ENCODE data around the gene SLC7A4.
"Not testable (repeated sequence)": the region's sequence is repeated elsewhere in the genome, so short reads cannot be mapped to it uniquely, and the experiment has no call there.

The SLC7A4 gene

DNA sequence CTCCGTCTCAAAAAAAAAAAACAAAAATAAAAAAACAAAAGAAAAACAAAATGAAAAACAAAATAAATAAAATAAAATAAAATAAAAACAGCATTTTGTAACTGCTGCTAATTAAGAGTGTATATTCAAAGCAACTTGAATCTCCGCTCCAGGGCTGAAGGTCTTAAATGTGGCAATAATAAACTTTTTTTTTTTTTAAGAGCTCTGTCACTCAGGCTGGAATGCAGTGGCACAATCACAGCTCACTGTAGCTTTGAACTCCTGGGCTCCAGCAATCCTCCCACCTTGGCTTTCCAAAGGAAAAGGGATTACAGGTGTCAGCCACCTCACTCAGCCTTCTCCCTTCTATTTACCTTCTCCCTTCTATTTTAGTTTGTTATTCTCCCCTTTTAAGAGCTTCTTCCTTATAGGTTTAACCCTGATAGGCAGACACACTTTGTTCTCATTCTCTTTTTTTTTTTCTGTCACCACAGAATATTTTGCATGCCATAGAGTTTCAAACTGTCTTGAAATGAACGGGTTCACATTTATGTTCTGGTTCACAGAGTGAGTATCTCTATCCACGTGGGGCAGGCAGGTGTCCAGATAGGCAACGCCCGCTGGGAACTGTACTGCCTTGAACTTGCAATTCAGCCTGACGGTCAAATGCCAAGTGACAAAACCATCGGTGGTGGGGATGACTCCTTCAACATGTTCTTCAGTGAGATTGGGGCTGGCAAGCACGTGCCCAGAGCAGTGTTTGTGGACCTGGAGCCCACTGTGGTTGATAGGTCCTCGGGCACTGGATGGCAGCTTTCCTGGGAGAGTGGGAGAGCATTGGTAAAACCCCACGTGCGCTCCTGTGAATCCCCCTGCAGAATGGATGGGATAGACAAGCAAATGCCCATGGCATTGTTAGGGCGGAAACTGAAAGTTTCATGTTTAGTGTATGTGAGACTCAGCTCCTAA, 32.8 kb upstream of the SLC7A4 start:
- no peak for DNase-seq (ENCODE audit: low read depth)

DNA sequence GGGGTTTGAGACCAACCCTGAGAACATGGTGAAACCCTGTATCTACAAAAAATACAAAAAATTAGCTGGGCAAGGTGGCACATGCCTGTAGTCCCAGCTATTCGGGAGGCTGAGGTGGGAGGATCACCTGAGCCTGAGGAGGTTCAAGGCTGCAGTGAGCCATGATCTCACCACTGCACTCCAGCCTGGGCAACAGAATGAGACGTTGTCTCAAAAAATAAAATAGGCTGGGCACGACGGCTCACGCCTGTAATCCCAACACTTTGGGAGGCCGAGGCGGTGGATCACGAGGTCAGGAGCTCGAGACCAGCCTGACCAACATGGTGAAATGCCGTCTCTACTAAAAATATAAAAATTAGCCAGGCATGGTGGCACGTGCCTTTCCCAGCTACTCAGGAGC, 32.1 kb upstream of the SLC7A4 start:
- DNase-seq (ENCODE audit: low read depth) = not testable (repeated sequence)

DNA sequence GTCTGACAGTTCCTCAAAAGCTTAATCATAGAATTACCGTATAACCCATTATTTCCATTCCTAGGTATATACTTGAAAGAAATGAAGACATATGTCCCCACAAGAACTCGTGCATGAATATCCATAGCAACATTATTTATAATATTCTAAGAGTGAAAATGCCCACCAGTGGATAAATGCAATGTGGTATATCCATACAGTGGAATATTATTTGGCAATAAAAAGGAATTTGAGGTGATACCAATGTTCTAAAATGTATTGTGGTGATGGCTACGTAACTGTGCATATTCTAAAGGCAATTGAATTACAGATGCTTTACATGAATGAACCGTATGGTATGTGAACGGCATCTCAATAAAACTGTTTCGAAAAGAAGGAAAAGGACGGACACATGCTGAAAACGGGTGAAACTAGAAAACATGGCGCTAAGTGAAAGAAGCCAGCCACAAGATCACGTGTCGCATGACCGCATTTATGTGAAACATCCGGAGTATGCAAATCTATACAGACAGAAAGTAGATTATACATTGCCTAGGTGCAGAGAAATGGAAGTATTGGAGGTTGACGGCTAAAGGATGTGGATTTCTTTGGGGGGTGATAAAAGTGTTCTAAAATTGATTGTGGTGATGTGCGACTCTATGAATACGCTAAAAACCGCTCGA, 29.4 kb upstream of the SLC7A4 start:
- DNase-seq (ENCODE audit: low read depth) = not testable (repeated sequence)

- not testable (repeated sequence) for DNase-seq (ENCODE audit: low read depth)
Observed at GRCh38 chr22:21060363-21060762, 28.0 kb upstream of the SLC7A4 start.

- no peak for DNase-seq (ENCODE audit: low read depth)
Observed at GRCh38 chr22:21055880-21056319, 23.5 kb upstream of the SLC7A4 start.

- no peak for DNase-seq (ENCODE audit: low read depth)
Observed at GRCh38 chr22:21055564-21055834, 23.1 kb upstream of the SLC7A4 start.

DNA sequence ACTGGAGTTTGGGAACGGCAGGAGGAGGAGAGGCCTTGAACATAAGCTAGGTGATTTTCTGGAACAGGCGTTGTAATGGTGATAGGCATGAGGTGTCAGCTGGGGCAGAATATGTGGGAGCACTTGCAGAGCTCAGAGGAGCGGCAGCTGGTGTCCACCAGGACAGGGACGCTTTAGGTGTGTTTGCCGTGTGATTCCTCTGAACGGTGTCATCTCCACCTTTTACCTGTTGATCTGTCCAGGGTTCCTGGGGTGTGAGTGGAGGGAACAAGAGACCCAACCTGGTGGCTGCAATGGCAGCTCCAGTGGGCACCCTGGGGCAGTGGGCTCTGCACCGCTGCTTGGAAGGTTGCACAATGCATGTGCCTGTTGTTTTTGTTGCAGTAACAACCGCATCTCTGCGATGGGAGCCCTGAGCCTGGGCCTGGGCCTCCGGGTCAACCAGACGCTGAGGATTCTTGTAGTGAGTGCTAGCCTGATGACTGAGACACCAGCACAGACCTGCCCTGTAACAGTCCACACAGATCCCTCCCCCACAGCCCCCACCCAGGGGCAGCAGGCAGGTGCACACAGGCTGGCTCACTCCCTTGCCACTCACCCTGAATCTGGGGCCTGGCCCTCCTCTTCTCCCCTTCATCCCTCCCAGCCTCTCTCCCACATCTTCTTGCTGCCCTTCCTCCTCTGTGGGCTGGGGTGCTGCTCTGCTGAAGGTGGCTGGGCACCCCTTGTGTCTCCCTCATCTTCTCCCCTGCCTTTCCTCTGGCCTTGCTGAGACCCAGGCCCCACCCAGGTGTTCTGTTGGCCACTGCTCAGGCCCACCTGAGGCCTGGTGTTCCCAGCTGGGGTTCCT, 22.6 kb upstream of the SLC7A4 start:
- DNase-seq (ENCODE audit: low read depth) = no peak

DNA sequence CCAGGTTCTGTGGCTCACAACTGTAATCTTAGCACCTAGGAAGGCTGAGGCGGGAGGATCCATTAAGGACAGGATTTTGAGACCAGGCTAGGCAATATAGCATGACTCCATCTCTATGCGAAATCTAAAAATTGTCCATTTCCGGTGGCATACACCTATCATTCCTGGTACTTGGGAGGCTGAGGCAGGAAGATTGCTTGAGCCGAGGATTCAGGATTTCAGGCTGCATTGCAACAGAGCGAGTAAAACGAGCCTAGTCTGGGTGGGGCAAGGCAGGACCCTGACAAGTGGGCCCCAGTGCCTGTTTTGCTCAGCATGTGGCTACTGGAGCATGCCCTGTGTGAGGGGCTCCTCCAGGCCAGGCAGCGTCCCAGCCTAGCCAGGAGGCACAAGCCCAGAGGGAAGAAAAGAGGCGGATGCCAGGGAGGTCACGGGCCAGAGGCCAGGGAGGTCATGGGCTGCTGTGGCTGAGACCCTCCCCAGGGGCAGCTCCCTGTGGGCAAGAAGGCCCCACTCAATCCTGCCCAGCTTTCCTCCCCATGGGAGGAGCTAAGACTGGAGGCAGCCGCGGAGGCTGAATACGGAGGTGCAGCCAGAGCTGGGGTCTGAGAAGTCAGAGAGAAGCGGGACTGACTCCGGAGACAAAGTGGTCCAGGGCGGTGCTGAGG, 21.8 kb upstream of the SLC7A4 start:
- DNase-seq (ENCODE audit: low read depth) = no peak

- DNase-seq (ENCODE audit: low read depth) = no peak
Observed at GRCh38 chr22:21052715-21053459, 20.5 kb upstream of the SLC7A4 start.

DNA sequence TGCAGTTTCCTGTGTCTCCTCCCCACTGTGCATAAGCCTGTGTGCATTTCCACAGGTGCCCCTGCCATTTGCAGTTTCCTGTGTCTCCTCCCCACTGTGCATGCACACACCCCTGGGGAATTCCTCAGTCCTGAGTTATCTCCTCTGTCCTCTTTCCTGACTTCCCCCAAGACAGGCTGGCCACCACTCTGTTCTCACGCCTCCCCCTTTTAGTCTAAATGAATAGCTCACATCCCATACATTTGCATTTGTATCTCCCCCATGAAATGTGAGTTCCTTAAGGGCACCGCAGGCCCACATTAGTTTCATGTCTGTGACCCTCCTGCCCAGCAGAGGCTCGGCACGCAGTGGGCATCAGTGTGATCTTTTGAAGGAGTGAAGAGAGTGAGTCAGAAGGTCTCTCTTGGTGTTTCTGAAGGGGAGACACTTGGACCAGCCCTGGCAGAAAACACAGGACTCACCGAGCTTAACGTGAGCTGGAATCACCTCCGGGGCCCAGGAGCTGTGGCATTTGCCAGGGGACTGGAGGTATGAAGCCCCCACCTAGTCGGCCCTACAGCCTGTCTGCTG, 19.6 kb upstream of the SLC7A4 start:
- DNase-seq (ENCODE audit: low read depth) = no peak

- DNase-seq (ENCODE audit: low read depth) = no peak
Observed at GRCh38 chr22:21051145-21051830, 18.9 kb upstream of the SLC7A4 start.

DNA sequence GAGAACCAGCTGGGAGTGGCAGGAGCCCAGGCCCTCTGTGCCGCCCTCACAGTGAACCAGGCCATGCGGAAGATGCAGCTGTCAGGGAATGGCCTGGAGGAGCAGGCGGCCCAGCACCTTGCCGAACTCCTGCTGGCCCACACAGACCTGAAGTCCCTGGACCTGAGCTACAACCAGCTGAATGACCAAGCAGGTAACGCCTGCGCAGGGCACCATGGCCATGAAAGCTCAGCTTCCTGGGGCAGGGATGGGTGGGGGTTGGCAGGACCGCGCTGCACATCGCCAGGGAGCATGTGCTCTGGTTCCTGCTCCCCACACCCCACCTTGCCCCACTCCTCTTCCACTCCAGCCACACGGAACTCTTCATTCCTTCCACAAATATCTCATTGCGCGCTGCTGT, 16.6 kb upstream of the SLC7A4 start:
- not testable (repeated sequence) for DNase-seq (ENCODE audit: low read depth)

DNA sequence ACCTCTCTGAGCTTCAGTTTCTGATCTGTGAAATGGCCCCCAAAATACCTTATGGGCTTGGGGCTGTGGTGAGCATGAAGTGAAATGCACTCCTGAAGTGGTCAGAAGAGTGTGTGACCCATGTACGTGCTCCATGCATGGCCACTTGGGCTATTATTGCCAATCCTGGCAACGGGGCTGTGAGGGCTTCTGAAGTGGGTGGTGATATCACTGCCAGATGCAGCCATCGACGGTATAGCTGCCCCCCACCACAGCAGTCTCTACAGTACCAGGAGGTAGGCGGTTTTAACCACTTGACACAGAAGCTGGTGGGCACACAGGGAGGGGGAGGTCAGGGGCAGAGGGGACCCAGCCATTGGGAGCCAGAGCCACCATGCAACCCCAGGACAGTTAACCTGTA, 16.1 kb upstream of the SLC7A4 start:
- DNase-seq (ENCODE audit: low read depth) = not testable (repeated sequence)

GRCh38 chr22:21047730-21048129, 15.4 kb upstream of the SLC7A4 start:
- DNase-seq (ENCODE audit: low read depth) = no peak

DNA sequence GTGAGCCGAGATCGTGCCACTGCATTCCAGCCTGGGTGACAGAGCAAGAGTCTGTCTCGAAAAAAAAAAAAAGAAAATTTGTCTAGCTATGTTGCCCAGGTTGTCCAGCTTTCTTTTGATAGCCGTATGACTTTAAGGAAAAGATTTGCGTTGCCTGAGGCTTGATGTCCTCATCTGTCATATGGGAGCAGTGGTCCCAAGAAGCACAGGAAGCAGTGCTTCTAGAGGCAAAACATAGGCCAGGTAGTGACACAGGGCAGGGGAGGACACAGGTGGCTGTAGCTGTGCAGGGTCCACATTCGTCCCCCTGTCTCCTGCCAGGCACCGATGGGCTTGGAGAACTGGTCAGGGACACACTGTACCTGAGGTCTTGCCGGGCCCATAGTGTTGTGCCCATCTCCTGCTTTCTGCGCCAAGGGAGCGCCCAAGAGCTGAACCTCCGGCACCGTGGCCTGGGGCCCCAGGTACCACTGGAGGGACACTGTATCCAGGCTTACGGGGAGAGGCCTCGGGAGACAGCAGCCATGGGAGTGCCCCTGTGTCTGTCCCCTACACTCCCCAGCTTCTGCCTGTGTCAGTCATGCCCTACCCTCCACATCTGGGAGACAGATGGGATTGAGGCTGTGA, 14.8 kb upstream of the SLC7A4 start:
- no peak for DNase-seq (ENCODE audit: low read depth)

GRCh38 chr22:21045585-21046294, 13.4 kb upstream of the SLC7A4 start, which contains the start of gene LRRC74B:
TSS of gene LRRC74B (plus strand) at chr22:21045946. CDS start at chr22:21045987, 41 bp downstream.
- DNase-seq (ENCODE audit: low read depth) = peak; percentile 46

DNA sequence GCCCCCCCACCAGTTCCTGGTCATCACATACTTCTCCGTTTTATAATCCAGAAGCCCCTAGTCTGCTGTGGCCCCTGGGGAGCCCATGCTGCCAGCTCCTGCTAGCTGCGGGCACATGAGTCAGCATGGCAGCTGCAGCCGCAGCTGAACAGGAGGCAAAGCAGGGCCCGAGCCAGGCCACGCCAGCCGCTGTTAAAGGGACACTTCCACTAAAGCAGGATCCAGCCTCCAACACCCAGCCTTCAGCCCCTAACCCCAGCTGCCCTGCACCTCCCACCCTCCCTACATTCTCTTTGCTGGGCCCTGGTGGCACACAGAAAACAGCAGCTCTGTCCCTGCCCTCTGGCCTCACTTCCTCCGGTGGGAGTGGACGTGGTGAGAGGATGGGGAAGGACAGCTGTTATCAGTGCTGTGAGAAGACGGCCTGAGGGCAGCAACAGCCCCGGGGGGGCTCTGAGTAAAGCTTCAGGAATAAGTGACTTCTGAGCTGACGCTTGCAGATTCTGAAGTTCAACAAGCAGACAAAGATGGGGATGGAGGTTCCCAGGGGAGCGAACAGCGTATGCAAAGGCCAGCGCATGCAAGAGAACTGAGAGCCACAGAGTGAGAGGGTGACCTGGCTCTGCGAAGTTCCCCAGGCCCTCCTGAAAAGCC, 12.7 kb upstream of the SLC7A4 start:
- DNase-seq (ENCODE audit: low read depth) = no peak

DNA sequence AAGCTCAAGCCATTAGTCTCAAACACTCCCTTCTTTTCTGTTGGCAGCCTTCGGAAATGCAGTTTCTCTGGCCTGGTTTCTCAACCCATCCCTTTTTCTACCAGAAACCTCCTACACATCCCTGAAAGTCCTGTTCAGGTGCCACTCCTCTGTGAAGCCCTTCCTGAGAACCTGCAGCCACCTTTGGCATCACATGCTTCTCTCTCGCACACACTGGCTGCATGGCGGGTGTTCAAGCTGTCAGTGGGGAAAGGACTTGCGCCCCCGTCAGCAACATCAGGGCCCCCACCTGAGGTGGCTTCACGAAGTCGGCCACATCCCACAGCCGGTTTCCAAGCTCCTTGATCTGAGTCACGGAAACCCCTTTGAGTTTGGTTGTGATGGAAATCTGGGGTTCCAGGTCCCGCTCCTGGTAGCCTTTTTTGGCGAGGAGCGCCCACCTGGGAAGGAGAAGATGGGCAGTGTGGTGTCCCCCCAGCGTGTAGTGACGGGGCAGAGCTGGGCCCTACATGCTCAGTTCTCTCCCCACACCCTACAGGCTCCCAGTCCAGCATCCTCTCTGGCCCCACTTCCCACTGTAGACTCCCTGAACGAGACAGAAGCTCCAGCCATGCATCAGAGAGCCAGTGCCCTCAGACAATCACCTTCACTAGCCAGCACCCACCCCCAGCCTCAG, 11.6 kb upstream of the SLC7A4 start:
- DNase-seq (ENCODE audit: low read depth) = no peak

Data from non-pigmented ciliary epithelial cell (primary cell).